ENCODE results near the gene BCL3. TPM values are rescaled to one million over a fixed set of nuclear protein-coding genes. Genes with fewer than 3 reads are reported as not detected.

BCL3 gene
- total and polyA plus RNA-seq, 2 of the 4 experiments (the other 2 are of a cell fraction) = 1.6 to 26.0 TPM

GRCh38 chr19:44758596-44758995, 10.1 kb downstream of the BCL3 start:
- dilution Hi-C loops (cut with HindIII; ENCODE audit: low sequenced_read_pairs, unreplicated experiment) = no loop called here

More at GRCh38 chr19:44758596-44758995, 10.1 kb downstream of the BCL3 start:
- Histone ChIP-seq H3K4me3 (ENCODE audit: insufficient read depth, low read depth, low read length) (no peak overlapping the region), H2AK5ac (ENCODE audit: low read depth, low read length) (peak overlapping the region; percentile 91), H3K27me3 (ENCODE audit: control insufficient read depth, insufficient read depth, low read length) (no peaks in the 10 kb centered on the region), H3K4me2 (ENCODE audit: low read depth, low read length) (peak overlapping the region; percentile 67), H3K4ac (ENCODE audit: low read depth, low read length) (peak overlapping the region; percentile 82), H3K36me3 (ENCODE audit: control insufficient read depth, insufficient read depth, low read length) (peaks cover 49% of the 10 kb centered on the region), H2BK15ac (ENCODE audit: low read depth, low read length) (no peak overlapping the region; the same call in 2 of the 3 replicates), H3K56ac (ENCODE audit: extremely low read depth, insufficient read depth, low read length) (no peak overlapping the region), H3K9me1 (ENCODE audit: insufficient read depth, low read length) (peaks cover 16% of the 10 kb centered on the region), H3K9ac (ENCODE audit: low read depth, low read length) (peak overlapping the region; percentile 50; the same call in 1 of the 2 replicates), H3K18ac (ENCODE audit: low read depth, low read length) (0 out of 2 replicates have a peak overlapping the region, but pooled peaks have one; percentile 25), H2AFZ (replicated peaks; ENCODE audit: low read length, poor library complexity) (peak overlapping the region; percentile 82), H3K4me1 (ENCODE audit: control insufficient read depth, insufficient read depth, low read length) (peaks cover 44% of the 10 kb centered on the region), H2BK20ac (ENCODE audit: low read depth, low read length) (no peak overlapping the region), H2BK120ac (ENCODE audit: low read depth, low read length) (peak overlapping the region; percentile 68), H2AK9ac (replicated peaks; ENCODE audit: low read depth, low read length, poor library complexity) (peak overlapping the region; percentile 98), H3K23ac (ENCODE audit: low read depth, low read length) (peak overlapping the region; percentile 26; the same call in 1 of the 2 replicates), H4K8ac (ENCODE audit: low read depth in 2 of 2, low read length in 2 of 2) (peak overlapping the region; percentile 77 to 82), H4K20me1 (ENCODE audit: insufficient read depth, low read length) (peaks cover 10% of the 10 kb centered on the region), H3K79me1 (ENCODE audit: low read depth in 1 of 2, low read length in 2 of 2) (peaks cover 16 to 58% of the 10 kb centered on the region in 2 experiments), H3K27ac (ENCODE audit: insufficient read depth, low read length) (peak overlapping the region; percentile 30), H3K9me3 (ENCODE audit: control insufficient read depth, insufficient read depth, low read length) (no peaks in the 10 kb centered on the region), H3K14ac (replicated peaks; ENCODE audit: low read depth, low read length) (peak overlapping the region; percentile 12; the same call in 1 of the 2 replicates), H4K91ac (ENCODE audit: insufficient read depth, low read depth, low read length) (peak overlapping the region; percentile 87), H4K5ac (ENCODE audit: low read depth, low read length) (0 out of 2 replicates have a peak overlapping the region, but pooled peaks have one; percentile 6), H2BK5ac (ENCODE audit: low read depth, low read length, poor library complexity, severe bottlenecking) (peak overlapping the region; percentile 80)
- no TSS peak for BruUV-seq (replicated peaks)
- 81% methylated on average over 6 of the region's 9 CpGs; no CpG with 5 or more reads in 1 of the 2 experiments for WGBS, 2 experiments (ENCODE audit: extremely low coverage in 2 of 2, insufficient read length in 1 of 2)
- in situ Hi-C loops (cut with MboI; ENCODE audit: low sequenced_read_pairs) (no loop called here), intact Hi-C loops (cut with micrococcal nuclease) (loop anchor here (5.0 kb wide), 1 partner anchor 36 kb away; no protein-coding TSS in a partner anchor)
- ATAC-seq (ENCODE audit: low read depth) (no peak), DNase-seq (no peak)
- ChIA-PET CTCF (interaction anchor here (2.2 kb wide), 1 partner anchor 34 kb away, joined by 11 read pairs; no protein-coding TSS in a partner anchor), POLR2A (ENCODE audit: unreplicated experiment) (interaction anchor here (0.5 kb wide), 1 partner anchor 17 kb away, joined by 3 read pairs; no protein-coding TSS in a partner anchor)
- TF ChIP-seq CHD1 (IDR thresholded peaks at IDR 0.05; ENCODE audit: low read depth, low read length) (no peak), POLR2A (IDR thresholded peaks at IDR 0.05; ENCODE audit: low read depth, low read length) (no peak), ELK1 (IDR thresholded peaks at IDR 0.05; ENCODE audit: borderline replicate concordance, low read depth, low read length) (no peak), NFE2L2 (IDR thresholded peaks at IDR 0.05; ENCODE audit: low read depth, low read length) (no peak), CEBPB (IDR thresholded peaks at IDR 0.05; ENCODE audit: low read depth, low read length) (no peak), BHLHE40 (IDR thresholded peaks at IDR 0.05; ENCODE audit: low read depth, low read length) (no peak), RFX5 (IDR thresholded peaks at IDR 0.05; ENCODE audit: low read depth, low read length) (no peak), MXI1 (IDR thresholded peaks at IDR 0.05; ENCODE audit: borderline replicate concordance, low read depth, low read length) (no peak), RAD21 (IDR thresholded peaks at IDR 0.05; ENCODE audit: low read length) (no peak), FOS (IDR thresholded peaks at IDR 0.05; ENCODE audit: low read depth, low read length) (no peak), SMC3 (IDR thresholded peaks at IDR 0.05; ENCODE audit: low read depth, low read length) (no peak)
- TF ChIP-seq, protein P1, sequence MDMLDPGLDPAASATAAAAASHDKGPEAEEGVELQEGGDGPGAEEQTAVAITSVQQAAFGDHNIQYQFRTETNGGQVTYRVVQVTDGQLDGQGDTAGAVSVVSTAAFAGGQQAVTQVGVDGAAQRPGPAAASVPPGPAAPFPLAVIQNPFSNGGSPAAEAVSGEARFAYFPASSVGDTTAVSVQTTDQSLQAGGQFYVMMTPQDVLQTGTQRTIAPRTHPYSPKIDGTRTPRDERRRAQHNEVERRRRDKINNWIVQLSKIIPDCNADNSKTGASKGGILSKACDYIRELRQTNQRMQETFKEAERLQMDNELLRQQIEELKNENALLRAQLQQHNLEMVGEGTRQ (IDR thresholded peaks at IDR 0.05; ENCODE audit: low read depth, low read length) = no peak
- TF ChIP-seq, protein P2, sequence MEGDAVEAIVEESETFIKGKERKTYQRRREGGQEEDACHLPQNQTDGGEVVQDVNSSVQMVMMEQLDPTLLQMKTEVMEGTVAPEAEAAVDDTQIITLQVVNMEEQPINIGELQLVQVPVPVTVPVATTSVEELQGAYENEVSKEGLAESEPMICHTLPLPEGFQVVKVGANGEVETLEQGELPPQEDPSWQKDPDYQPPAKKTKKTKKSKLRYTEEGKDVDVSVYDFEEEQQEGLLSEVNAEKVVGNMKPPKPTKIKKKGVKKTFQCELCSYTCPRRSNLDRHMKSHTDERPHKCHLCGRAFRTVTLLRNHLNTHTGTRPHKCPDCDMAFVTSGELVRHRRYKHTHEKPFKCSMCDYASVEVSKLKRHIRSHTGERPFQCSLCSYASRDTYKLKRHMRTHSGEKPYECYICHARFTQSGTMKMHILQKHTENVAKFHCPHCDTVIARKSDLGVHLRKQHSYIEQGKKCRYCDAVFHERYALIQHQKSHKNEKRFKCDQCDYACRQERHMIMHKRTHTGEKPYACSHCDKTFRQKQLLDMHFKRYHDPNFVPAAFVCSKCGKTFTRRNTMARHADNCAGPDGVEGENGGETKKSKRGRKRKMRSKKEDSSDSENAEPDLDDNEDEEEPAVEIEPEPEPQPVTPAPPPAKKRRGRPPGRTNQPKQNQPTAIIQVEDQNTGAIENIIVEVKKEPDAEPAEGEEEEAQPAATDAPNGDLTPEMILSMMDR (conservative IDR thresholded peaks at IDR 0.05; ENCODE audit: low read depth, low read length) = no peak
